Testis (tissue), 2 donors: ENCODE data around the gene NPAS3.

Experiments
- CTCF ChIP-seq, 3 experiments: fragments of 450-650 bp in 2 of 3; fragments of 200-600 bp in 1 of 3; sonication (generic) in 1 of 3; IDR thresholded peaks; one replicate each; pipeline ENCODE4 v1.5.1; 2016 to 2019; ENCODE audit warnings: antibody characterized with exemption in 3 of 3, mild to moderate bottlenecking in 2 of 3, moderate library complexity in 1 of 3
- POLR2A ChIP-seq: fragments of 450-650 bp; IDR thresholded peaks from one replicate; pipeline ENCODE4 v1.6.1; 2017; ENCODE audit warnings: antibody characterized with exemption, mild to moderate bottlenecking, moderate library complexity

- TF ChIP-seq CTCF (IDR thresholded peaks at IDR 0.05) (no peak), POLR2A (no peak)
Observed at GRCh38 chr14:33527023-33527634, 588.5 kb downstream of the NPAS3 start.
